GM19395 (cell line): Measurements from ENCODE around the gene TENT4A.

Source experiments
- ATAC-seq: cut with Tn5 transposase; IDR thresholded peaks from one replicate; pipeline ENCODE4 v1.9.1; 2021; ENCODE audit warnings: mild to moderate bottlenecking, moderate library complexity; ENCODE audit not compliant: unreplicated experiment

The TENT4A gene

DNA sequence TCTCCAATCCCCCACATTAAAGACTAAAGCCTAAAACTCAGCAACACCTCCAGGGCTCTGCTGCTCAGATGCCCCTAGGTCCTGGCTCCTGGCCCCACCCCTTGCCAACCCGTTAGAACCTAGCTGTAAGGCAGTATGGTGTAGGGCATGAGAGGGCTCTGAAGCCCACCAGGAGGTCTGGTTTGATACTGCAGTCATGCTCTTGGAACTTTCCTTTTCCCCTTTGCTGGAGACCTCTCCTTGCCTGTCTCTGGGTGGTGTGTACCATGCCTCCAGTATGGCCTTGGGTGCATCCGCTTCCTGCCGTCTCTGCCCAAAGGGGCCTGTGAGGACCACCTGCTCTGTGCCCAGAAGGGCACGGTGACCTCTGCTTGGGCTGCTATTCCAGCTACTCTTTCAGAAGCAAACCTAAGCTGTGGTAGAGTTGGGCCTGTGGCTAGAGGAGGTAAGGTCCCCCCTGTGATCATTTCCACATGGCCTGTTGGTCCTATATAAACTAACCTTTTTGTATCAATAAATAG lies 3.5 kb downstream of the TENT4A start:
- no peak for ATAC-seq

DNA sequence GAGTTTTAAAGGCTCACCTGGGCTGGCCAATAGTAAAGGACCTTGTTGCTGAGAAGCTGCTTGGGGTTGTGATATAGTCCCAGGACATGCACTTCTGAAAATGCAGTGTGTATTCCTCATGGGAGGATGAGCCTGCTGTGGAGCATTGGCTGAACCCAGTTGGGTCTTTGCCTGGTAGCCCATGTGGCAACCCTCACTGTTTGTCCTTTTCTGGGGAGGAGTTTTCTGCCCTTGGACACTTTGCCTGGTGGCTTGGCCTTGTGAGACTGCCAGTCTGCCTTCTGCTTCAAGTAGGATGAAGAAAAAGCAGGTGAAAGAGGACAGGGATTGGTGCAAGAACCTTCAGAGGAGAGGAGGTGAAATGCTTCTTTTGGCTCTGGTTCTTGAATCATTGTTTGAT lies 4.0 kb downstream of the TENT4A start:
- no peak for ATAC-seq

DNA sequence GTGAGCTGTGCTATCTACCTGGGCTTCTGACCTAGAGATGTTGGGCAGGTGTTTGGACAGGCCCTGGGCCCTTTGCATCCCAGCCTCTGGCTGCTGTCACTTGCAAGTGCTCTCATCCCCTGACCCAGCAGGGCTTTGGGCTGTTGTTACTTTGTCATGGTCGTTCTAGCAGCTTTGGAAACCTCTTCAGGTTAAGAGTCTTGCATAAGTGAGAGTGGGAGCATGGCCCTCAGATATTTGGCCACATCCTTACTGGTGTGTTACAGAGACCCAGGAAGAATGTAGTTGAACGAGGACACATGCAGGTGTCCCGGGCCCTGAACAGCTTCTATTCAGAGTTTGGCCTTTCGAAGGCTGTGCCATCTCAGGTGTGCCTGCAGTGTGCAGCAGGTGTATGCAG lies 4.5 kb downstream of the TENT4A start:
- ATAC-seq, result no peak

DNA sequence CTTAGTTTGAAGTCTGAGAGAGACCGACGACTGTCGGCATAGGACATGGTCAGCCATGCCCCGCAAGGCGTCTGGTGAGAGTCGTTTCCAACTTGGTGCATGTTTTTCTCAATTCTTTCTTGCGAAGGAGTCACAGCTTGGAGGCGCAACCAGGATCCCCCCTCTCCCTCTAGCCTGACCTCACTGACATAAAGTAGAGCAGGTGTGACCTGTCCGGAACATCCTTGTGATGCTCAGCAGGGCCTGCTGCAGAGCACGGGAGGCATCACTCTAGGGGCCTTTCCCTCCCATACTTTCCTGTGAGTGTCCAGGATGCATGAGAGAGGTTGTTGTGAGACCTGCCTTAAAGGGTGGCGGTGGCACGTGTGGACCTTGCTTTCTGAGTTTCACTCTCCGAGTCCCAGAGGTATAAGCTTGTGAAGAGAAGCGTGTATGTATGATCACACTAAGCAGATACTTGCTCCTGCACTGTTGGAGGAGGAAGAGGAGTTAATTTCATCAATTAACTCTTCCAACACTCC lies 5.0 kb downstream of the TENT4A start:
- no peak for ATAC-seq

DNA sequence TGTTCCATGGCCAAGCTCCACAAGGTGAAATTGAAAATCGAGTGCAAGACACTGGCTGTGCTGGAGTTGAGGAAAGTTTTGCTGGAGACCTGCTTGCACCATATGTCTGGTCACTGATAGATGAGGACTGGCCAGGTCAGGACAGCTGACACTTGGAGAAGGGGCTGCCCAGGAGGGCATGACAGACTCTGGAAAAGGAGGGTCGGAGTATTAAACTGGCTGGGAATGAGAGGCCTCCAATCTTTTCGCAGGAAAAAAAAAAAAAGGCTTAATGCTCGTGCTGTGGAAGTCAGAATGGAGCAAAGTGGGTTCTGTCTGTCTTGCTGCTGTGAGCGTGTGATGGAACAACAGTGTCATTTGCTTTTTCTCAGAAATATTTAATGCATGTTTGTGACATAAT lies 5.5 kb downstream of the TENT4A start:
- ATAC-seq, result no peak

DNA sequence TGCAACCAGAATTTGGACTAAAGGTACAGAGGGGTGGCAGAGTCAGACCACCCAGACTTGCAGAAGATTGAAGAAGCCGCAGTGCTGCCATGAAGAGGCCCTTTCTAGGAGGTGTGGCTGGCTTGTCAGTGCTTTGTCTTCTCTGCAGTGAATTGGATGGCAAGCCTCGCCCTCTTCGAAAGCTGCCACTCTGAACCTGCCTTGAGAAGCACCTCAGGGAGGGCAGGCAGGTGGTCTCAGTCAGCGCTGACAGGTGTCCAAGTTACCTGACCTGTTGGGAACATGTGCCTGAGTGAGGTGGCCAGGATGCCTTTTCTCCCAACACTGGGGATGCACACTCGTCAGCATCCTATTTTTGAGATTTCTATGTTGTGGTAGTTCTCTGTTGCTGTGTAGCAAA lies 6.2 kb downstream of the TENT4A start:
- ATAC-seq, result no peak

DNA sequence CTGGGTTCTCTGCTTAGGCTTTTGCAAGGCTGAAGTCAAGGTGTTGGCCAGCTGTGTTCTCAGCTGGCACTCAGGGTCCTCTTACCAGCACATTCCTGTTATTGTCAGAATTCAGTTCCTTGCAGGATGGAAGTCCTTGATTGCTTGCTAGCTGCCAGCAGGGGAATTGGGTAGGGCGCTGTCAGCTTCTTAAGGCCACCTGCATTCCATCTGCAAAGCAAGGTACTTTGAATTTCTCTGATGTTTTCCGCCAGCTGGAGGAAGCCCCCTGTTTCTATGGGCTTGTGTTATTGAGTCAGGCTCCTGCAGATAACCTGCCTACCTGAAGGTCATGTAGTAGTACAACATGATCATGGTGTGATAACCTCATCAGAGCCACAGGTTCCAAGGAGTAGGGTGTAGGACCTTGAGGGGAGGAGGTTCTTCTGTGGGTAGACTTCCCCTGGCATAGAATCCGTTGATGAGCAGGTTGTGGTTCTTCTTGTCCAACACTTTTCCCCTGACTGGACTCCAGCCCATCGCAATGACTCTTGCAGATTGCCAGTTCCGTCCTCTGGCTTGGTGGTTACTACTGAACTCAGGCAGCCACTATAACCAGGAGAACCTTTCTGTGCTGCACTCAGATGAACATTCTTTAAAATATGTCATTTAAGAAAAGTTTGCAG lies 6.8 kb downstream of the TENT4A start:
- ATAC-seq, result no peak

DNA sequence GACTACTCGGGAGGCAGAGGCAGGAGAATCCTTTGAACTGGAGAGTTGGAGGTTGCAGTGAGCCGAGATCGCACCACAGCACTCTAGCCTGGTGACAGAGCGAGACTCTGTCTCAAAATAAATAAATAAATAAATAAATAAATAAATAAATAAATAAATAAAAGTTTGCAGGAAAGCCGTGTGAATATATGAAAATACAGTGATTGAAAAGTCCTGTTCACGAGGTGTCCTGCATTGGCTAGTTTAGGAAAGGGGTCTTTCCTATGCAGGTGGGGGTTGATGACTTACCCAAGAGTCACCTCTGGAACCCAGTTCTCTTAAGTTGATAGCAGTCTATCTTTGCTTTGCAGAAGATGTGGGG lies 7.3 kb downstream of the TENT4A start:
- no peak for ATAC-seq

DNA sequence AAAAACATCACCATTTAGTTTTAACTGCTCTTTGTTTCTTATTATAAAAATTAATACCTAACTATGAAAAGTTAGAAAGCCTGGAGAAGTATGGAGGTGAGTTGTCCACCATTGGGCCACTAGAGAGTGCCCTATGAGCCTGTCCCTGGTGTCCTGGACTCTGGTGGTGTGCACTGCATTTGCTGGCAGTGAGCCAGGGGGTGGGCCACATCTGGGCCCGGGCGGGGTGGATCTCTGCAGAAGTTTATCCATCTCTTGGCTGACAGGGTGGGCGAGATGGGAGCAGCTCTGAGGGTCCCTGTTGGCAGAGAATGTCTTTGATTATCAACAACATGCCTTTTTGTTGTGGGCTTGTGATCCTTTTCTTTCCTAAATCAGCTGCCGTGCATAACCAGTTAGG lies 8.2 kb downstream of the TENT4A start:
- ATAC-seq, result peak; percentile 1

DNA sequence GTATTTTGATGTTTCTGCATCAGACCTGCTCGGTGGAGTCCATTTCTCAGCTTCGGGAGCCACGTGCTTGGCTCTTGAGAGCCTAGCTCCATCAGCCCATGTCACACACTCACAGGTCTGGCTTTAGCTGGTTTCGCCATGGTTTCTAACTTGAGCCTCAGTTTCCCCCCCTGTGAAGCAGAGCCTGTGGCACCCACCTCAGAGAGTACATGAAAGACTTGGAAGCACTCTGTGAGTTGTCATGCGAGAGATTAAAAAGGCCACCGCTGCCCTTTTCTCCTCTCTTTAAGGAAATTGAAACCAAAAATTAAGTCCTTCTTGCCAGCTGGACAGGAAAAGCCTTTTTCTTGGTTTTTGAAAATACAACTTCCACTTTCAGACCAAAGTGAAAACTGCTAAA lies 8.8 kb downstream of the TENT4A start:
- ATAC-seq, result peak; percentile 69

DNA sequence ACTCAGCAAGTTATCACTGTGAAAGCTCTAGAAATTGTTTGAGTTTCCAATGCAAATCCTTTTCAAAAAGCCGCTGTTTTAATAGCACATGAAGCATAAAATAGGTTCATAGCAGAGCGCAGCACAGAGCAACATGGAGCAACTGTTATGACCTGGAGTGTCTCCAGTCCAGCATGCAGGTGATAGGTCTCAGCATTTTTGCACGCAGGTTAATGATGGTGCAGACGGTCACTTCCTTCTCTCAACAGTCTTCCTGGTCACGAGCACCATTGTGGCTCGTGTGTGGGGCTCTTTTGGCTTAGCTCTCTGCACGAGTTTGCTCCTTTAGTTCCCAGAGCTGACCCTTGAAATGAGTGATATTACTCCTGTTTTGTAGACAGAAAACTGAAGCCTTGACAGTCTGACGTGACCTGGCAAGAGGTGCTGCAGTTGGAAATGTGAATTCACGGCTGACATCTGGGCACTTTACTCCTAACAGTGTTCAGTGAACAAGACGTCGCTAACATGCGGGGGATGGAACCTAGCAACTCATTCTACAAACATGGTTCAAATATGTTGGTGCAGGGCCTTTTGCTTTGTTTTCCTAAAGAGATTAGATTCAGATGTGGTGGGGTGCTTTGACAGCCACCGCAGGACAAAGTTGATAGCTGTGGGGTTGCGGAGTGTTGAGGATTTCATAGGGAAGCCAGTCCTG lies 10.0 kb downstream of the TENT4A start:
- ATAC-seq, result no peak

DNA sequence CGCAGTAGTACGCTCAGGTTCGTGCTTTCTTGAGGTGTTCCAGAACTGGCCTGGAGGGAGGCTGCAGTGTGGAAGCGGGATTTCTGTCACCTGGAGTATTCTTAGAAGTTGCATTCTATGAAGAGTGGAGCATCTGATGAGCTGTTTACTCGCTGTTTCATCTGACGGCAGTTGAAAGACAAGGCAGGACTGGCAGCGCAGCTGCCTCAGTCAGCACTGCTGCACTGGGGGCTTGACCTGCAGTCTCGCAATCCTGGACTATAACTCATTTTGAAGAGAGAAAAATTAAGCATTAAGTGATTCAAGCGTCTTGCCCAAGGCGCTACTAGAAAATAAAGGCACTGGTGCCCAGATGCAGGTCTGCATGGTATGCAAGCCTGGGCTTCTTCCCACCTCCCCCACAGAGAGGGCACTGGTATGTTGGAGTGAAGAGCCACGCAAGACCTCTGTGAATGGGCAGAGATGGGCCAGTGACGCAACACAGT lies 10.6 kb downstream of the TENT4A start:
- ATAC-seq, result no peak

DNA sequence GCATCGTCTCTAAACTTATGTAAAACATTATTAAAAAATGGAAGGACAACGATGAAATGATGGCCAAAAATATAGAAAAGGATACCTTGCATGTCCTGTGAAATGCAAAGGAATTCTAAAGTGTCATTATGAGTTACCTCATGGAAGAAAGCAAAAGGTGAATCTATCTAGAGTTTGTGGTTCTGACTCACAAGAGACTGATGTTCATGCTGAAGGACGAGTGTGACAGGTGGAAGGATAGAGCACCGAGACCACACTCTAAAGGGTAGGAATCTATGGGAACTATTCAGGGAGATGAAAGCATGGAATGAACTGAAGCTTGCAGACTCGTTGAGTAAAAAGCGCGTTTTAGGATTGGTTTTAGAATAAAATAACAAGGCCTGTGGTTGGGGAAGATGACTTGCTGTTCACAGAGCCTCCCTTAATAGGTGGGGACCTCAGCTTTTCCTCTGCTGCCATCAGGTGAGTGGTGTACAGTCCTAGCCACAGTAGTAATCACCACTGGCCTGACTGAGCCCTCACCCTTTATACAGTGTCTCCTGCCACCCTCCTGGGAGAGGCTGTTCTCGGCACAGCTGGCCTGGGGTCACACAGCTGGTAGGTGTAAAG lies 11.2 kb downstream of the TENT4A start:
- no peak for ATAC-seq

DNA sequence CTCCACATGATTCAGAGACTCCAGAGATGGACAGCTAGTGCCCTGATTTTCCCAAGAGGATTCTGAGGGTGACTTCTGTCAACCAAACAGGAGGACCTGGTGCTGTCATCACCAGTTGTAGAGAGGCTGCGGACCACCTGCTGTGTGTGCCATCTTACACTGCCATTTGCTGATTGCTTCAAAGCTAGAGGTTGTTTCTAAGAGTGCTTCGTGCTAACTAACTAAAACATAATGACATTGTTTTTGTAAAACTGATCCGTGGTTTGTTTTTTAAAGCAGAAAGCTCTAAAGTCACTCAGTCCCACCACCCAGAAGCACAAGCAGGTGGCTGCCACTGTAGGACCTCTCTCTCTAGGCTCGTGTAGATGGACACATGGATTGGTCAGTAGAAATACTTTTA lies 12.2 kb downstream of the TENT4A start:
- ATAC-seq, result no peak

DNA sequence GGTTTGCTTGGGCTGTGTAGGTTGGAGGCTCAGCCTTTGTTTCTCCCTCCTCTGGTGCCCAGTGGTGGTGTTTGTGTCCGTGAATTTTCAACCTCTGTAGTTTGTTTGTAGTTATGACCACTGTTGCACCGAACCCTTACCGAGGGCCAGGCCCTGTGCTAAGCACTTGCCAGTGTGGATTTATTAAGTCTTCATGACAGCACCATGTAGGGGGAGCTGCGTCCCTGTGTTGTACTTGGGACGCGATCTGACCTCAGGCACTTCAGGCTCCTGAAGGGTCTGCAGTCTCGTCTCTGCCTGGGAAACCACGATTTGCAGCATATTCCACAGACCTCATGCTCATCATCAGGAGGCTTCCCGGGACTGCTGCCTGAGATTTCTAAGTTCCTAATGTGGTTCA lies 12.8 kb downstream of the TENT4A start:
- ATAC-seq, result no peak

DNA sequence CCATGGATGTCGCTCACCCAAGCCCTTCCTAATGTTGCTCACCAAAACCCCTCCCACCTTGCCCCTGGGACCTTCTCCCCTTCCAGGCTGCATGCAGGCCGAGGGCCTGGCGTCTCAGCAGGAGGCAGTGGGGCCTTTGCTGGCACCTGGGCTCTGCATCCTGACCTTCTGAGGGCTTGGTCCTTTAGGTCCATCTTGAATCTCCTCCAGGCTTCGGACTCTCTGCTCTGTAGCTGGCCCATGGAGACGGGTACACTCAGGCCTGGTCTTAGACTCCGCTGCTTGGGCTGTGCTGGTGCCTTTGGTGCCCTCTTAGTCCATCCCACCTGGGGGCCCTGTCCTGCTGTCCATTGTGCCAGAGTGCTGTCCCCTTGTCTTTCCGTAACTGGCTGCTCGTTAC lies 14.0 kb downstream of the TENT4A start:
- no peak for ATAC-seq

DNA sequence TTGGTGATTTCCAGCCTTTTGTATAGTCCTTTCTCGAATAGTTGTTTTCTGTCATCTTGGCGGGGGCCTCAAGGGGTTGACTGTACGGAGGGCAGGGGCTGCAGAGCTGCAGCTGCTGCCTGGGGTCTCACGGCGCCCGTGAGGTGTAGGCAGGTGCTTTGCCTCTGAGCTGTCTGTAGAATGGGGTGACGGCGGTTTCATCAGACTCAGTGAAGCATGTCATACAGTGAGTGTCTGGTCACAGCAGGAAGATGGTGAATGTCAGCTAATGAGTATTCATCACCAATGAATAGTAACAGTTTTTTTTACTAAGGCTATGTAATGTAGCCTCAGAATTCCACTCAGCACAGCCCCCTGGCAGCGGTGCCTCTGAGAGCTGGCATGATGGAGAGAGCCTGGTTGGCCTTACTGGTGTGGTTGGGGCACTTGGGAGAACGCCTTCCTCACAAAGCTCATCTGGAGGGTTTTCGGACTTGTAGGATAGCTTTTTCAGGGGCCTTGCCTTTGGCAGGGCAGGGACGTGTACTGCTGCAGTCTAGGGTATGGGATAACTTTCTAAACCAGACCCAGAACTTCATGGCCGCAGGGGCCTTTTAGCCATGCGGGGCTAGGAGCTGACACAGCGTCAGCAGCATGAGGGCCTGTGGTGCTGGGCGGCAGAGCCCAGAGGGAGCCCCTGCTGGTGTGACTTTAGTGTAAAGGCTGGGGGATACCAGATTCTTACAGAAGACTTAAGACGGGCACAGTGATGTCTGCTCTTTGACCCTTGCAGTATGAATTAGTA lies 15.0 kb downstream of the TENT4A start:
- ATAC-seq, result peak; percentile 86

DNA sequence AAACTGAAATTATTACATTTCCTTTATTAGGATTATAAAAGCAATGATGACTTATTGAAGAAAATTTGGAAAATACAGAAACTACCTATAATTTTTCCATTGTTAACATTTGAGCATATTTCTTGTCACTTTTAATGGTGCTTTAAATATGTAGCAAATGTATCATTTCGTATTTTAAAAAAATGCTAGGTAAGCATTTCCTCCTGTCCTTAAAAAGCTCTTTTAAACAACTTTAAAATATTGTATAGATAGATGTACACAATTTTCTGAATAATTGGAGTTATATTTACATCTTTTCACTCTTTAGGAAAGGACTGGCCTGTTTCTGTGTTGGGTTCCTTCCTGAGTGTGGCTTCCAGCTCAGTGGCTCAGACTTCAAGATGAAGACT lies 15.6 kb downstream of the TENT4A start:
- ATAC-seq, result no peak

DNA sequence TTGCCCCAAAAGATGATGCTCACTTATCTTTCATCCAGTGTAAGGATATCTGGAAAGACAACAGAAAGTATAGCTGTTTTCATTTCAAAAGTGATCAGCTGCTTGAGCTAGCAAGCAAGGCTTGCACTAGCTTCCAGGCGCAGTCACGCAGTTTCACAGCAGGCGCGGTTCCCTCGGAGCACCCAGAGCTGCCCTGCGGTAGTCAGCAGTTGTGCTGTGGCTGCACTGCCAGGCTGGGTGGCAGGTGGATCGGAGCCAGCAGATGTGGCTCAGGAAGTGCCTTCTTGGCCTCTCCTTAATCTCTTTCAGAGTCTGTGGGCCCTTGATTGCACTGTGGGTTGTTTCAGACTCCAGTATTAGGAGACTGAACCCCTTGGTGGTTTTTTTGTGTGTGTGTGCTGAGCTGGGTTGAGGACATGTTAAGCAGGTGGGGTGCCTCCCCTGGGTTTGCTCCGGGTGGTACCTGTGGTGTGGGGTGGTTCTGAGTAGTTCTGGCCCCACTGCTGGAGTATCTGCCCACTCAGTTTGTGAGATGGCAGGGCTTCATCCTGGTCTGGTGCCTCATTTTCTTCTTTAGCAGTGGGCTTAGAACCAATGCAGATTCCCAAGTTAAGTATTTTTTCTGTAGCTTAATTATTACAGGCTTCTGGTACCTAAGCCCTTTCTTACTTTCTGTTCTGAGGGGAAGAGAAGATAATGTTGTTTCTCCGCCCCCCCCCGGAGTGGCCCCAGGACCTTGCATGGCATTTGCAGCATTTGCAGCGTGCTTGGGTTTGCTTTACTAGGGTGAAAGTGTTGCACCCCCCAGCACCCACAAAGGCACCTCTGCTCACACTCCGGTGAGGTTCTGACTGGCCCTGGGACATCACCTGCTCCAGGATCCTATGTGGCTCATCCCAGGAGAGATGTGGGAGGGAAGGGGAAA lies 16.4 kb downstream of the TENT4A start:
- ATAC-seq, result peak; percentile 29

DNA sequence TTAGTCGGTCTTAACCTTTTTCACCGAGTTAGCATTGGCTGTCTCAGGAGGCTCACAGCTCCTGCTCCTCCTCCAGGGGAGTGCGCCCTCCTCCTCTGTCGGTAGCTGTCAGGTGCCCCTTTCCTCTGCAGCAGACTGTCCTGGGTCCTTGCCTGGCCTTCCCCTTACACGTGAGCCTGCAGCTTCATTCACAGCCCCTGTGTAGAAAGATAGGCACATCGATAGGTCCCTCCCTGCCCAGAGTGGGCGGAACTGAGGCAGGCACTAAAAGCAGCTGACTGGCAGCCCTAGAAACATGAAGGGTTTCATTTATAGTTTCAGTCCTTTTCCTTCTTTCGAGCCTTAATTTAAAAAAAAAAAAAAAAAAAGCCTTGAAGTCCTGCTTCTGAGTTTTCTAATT lies 17.2 kb downstream of the TENT4A start:
- peak; percentile 42 for ATAC-seq
